HG03064 (cell line): ENCODE measurements around the gene STARD5.

Experiments
- ATAC-seq: cut with Tn5 transposase; IDR thresholded peaks from one replicate; pipeline ENCODE4 v1.9.1; 2021; ENCODE audit warnings: low read depth; ENCODE audit not compliant: unreplicated experiment

Gene STARD5

GRCh38 chr15:81278306-81279029, 45.5 kb downstream of the STARD5 start:
- no peak for ATAC-seq

- no peak for ATAC-seq
Measured at GRCh38 chr15:81277851-81278250, 46.1 kb downstream of the STARD5 start.

- no peak for ATAC-seq
Measured at GRCh38 chr15:81276967-81277366, 47.0 kb downstream of the STARD5 start.

GRCh38 chr15:81275711-81276392, 48.1 kb downstream of the STARD5 start:
- ATAC-seq, result no peak

GRCh38 chr15:81274931-81275707, 48.8 kb downstream of the STARD5 start:
- ATAC-seq, result peak; percentile 84

GRCh38 chr15:81274255-81274654, 49.7 kb downstream of the STARD5 start:
- ATAC-seq, result no peak

- no peak for ATAC-seq
Measured at GRCh38 chr15:81273855-81274254, 50.1 kb downstream of the STARD5 start.

- ATAC-seq, result no peak
Measured at GRCh38 chr15:81273200-81273599, 50.7 kb downstream of the STARD5 start.

- no peak for ATAC-seq
Measured at GRCh38 chr15:81271761-81272644, 51.9 kb downstream of the STARD5 start.

GRCh38 chr15:81270781-81271491, 53.0 kb downstream of the STARD5 start:
- no peak for ATAC-seq

GRCh38 chr15:81270188-81270587, 53.8 kb downstream of the STARD5 start:
- ATAC-seq, result no peak

- ATAC-seq, result no peak
Measured at GRCh38 chr15:81268881-81269601, 54.9 kb downstream of the STARD5 start.

- ATAC-seq, result no peak
Measured at GRCh38 chr15:81268340-81268739, 55.6 kb downstream of the STARD5 start.

- peak; percentile 81 for ATAC-seq
Measured at GRCh38 chr15:81265944-81266775, 57.8 kb downstream of the STARD5 start.

GRCh38 chr15:81265256-81265943, 58.5 kb downstream of the STARD5 start:
- no peak for ATAC-seq

- ATAC-seq, result no peak
Measured at GRCh38 chr15:81264072-81264857, 59.7 kb downstream of the STARD5 start.

- ATAC-seq, result no peak
Measured at GRCh38 chr15:81263477-81263876, 60.5 kb downstream of the STARD5 start.
